K562 (cell line): Measurements from ENCODE around the gene TCF23. TPM values are rescaled to one million over a fixed set of nuclear protein-coding genes. Genes with fewer than 3 reads are reported as not detected.

ENCODE experiments used
- ATAC-seq: fragments of 200-7000 bp; cut with Tn5 transposase; 3 replicates; pipeline ENCODE4 v1.9.1; 2020; ENCODE audit warnings: moderate library complexity
- BruUV-seq: library from RNA; stranded (reverse); fragments of 400-500 nt; replicated peaks from 2 replicates; lab custom pipeline; 2021; lab: Mats Ljungman, UMichigan
- CTCF ChIA-PET: fragments of 300-600 bp; formaldehyde crosslinking; extraction: SDS; loops from one replicate; lab custom pipeline; 2021; ENCODE audit warnings: low intra/inter-chr PET ratio; lab: Yijun Ruan, JAX
- POLR2A ChIA-PET: fragments of 300-600, 350-650 bp; sonication (Branson Sonifier 250); formaldehyde crosslinking; extraction: SDS; loops from one replicate; lab custom pipeline; 2021; ENCODE audit warnings: antibody characterized with exemption, inconsistent platforms; lab: Yijun Ruan, JAX
- DNase-seq, 4 experiments: peaks; one replicate each; pipeline versions ENCODE4 v3.0.0 to v3.0.0-alpha.2; 2011 to 2018; ENCODE audit warnings: low spot score in 3 of 4, mixed read lengths in 3 of 4; ENCODE audit errors: extremely low read depth in 1 of 4
- FAIRE-seq: peaks from 2 replicates; lab custom pipeline; 2011; peaks lifted over from hg19 to GRCh38; lab: Jason Lieb, UNC
- H2AFZ ChIP-seq: 2 replicates; pipeline ENCODE4 v1.6.0; 2011; ENCODE audit warnings: low read depth, low read length, control low read depth, inconsistent platforms
- H3K27ac ChIP-seq: fragments of 200-600 bp; 3 replicates; pipeline ENCODE4 v1.8.0; 2011; ENCODE audit warnings: low read depth, mild to moderate bottlenecking, control low read depth, inconsistent platforms, low read length, moderate library complexity, mixed read lengths; ENCODE audit errors: extremely low read depth
- H3K27me3 ChIP-seq, 2 experiments: fragments of 300-600 bp in 1 of 2; 2 replicates in 1 of 2; 3 replicates in 1 of 2; pipeline versions ENCODE4 v1.6.0 to v1.8.0; 2011; ENCODE audit warnings: inconsistent platforms in 2 of 2, low read length in 2 of 2, mild to moderate bottlenecking in 1 of 2, mixed read lengths in 1 of 2, moderate library complexity in 1 of 2; ENCODE audit not compliant: control insufficient read depth in 2 of 2, insufficient read depth in 2 of 2
- H3K36me3 ChIP-seq: fragments of 300-600 bp; 3 replicates; pipeline ENCODE4 v1.8.0; 2011; ENCODE audit warnings: mild to moderate bottlenecking, low read length, inconsistent platforms; ENCODE audit not compliant: control insufficient read depth, insufficient read depth
- H3K4me1 ChIP-seq, 2 experiments: fragments of 200-600 bp in 1 of 2; replicated peaks in 1 of 2; 2 replicates in 1 of 2; 3 replicates in 1 of 2; pipeline versions ENCODE4 v1.5.1 to v1.8.0; 2011; ENCODE audit warnings: inconsistent platforms in 2 of 2, low read length in 2 of 2, mild to moderate bottlenecking in 1 of 2, mixed read lengths in 1 of 2, moderate library complexity in 1 of 2; ENCODE audit not compliant: control insufficient read depth in 2 of 2, insufficient read depth in 2 of 2
- H3K4me2 ChIP-seq: 2 replicates; pipeline ENCODE4 v1.6.1; 2011; ENCODE audit warnings: low read length, control low read depth, inconsistent platforms, mixed read lengths; ENCODE audit not compliant: insufficient read depth
- H3K4me3 ChIP-seq: fragments of 200-600 bp; sonication (generic), shearing (Covaris generic); 2 replicates; pipeline ENCODE4 v1.5.1; 2016; ENCODE audit warnings: control low read depth, inconsistent platforms
- H3K79me2 ChIP-seq: fragments of 200-600 bp; 3 replicates; pipeline ENCODE4 v1.8.0; 2011; ENCODE audit warnings: low read length, inconsistent platforms; ENCODE audit not compliant: control insufficient read depth, insufficient read depth
- H3K9ac ChIP-seq, 2 experiments: 2 replicates each; pipeline versions ENCODE4 v1.6.0 to v1.6.1; 2011; ENCODE audit warnings: low read depth in 2 of 2, low read length in 2 of 2, control low read depth in 1 of 2, inconsistent platforms in 1 of 2, mild to moderate bottlenecking in 1 of 2, mixed read lengths in 1 of 2; ENCODE audit not compliant: insufficient read depth in 1 of 2
- H3K9me1 ChIP-seq: one replicate; pipeline ENCODE4 v1.6.0; 2011; ENCODE audit warnings: inconsistent platforms, mild to moderate bottlenecking, low read length, moderate library complexity; ENCODE audit not compliant: control insufficient read depth, insufficient read depth
- H3K9me3 ChIP-seq: replicated peaks from 2 replicates; pipeline ENCODE4 v1.5.1; 2011; ENCODE audit warnings: low read depth, low read length, inconsistent platforms; ENCODE audit not compliant: control insufficient read depth, insufficient read depth
- H4K20me1 ChIP-seq: replicated peaks from 2 replicates; pipeline ENCODE4 v1.6.1; 2011; ENCODE audit warnings: low read length, inconsistent platforms, mixed read lengths; ENCODE audit not compliant: control insufficient read depth, insufficient read depth
- ATF3 ChIP-seq, 2 experiments: fragments of 450-650 bp in 1 of 2; sonication (generic) in 1 of 2; formaldehyde crosslinking in 1 of 2; IDR thresholded peaks in 1 of 2; conservative IDR thresholded peaks in 1 of 2; 2 replicates each; pipeline versions ENCODE4 v1.6.1 to v1.8.1; 2016 to 2023; ENCODE audit warnings: mild to moderate bottlenecking in 2 of 2, moderate library complexity in 2 of 2, inconsistent platforms in 1 of 2, missing genetic modification reagents in 1 of 2
- CEBPG ChIP-seq, 3 experiments: fragments of 200-800 bp in 1 of 3; sonication (Bioruptor generic) in 1 of 3; sonication (generic) in 1 of 3; formaldehyde crosslinking in 1 of 3; IDR thresholded peaks in 2 of 3; conservative IDR thresholded peaks in 1 of 3; 2 replicates each; pipeline versions ENCODE4 v1.6.1 to v1.8.0; 2016 to 2022; ENCODE audit warnings: missing compliant biosample characterization in 2 of 3, missing genetic modification characterization in 2 of 3, mild to moderate bottlenecking in 1 of 3, missing genetic modification reagents in 1 of 3
- MCM5 ChIP-seq: fragments of 450-650 bp; IDR thresholded peaks from 2 replicates; pipeline ENCODE4 v1.6.1; 2016; ENCODE audit warnings: low read depth
- WGBS: fragments of 100-300 bp; shearing (Covaris generic); methylation state at CpG from one replicate; pipeline ENCODE4 v1.1.6; 2016; ENCODE audit warnings: low coverage, mixed read lengths; ENCODE audit not compliant: insufficient coverage; ENCODE audit errors: missing lambda C conversion rate; 5-methylcytosine and 5-hydroxymethylcytosine counted together
- in situ Hi-C: fragments of 300-500 bp; cut with MboI; formaldehyde crosslinking; loops from 4 replicates; pipeline ENCODE4 v1.15.0; 2018; ENCODE audit warnings: inconsistent platforms, mixed read lengths
- intact Hi-C: fragments of 100-400 bp; cut with micrococcal nuclease; formaldehyde crosslinking; loops from 2 replicates; pipeline ENCODE4 v1.14.2; 2022
- polyA plus RNA-seq, 8 experiments: library from polyadenylated mRNA; depleted of rRNA in 4 of 8; stranded (reverse) in 5 of 8; unstranded in 3 of 8; fragments of >200 nt; fragmentation: Nextera tagmentation in 2 of 8; fragmentation: Illumina TruSeq in 1 of 8; extraction: Ambion mirVana in 2 of 8; extraction: Trizol in 1 of 8; gene quantifications; 2 replicates each; pipeline versions ENCODE4 v1.2.1 to v1.2.3, GENCODE V29; 2011 to 2014; ENCODE audit warnings: inconsistent platforms in 1 of 8, missing spikeins in 1 of 8
- total RNA-seq, 7 experiments: library from RNA; depleted of rRNA in 6 of 7; stranded (reverse); fragments of >200 nt in 6 of 7; fragmentation: Illumina TruSeq in 2 of 7; extraction: Trizol in 2 of 7; gene quantifications; 2 replicates each; pipeline versions ENCODE4 v1.2.1 to v1.2.3, GENCODE V29; 2011 to 2021; ENCODE audit warnings: low replicate concordance in 1 of 7

Gene TCF23
- total and polyA plus RNA-seq, 9 of the 15 experiments (the other 6 are each of a cell fraction or from before 2014, with no cell fraction given), result 0.07 TPM; not detected in 8

- DNase-seq, result no peak
- TF ChIP-seq MCM5 (no peak), CEBPG (CRISPR knock-in tag; IDR thresholded peaks at IDR 0.05) (peak; percentile 61; the same call in 1 of the 2 replicates), CEBPG (tag; conservative IDR thresholded peaks at IDR 0.05 in 1 of 2, IDR thresholded peaks at IDR 0.05 in 1 of 2) (no peak), ATF3 (IDR thresholded peaks at IDR 0.05) (peak; percentile 62), ATF3 (CRISPR knock-in tag; conservative IDR thresholded peaks at IDR 0.05) (no peak)
- TF ChIP-seq, all 486 proteins: peak for 2
- POLR2A ChIA-PET, result interaction anchor here (0.6 to 1.7 kb wide), 2 partner anchors 16 to 185 kb away, joined by 3 to 4 read pairs; no protein-coding TSS in a partner anchor
- CTCF ChIA-PET, result no interaction called here
- Histone ChIP-seq H3K79me2 (no peaks in the 10 kb centered on the region), H3K4me1 (no peaks in the 10 kb centered on the region; a peak in 2 of 5 replicates), H2AFZ (0 out of 2 replicates have a peak overlapping the region, but pooled peaks have one; percentile 39), H3K27me3 (no peaks in the 10 kb centered on the region), H3K9me3 (no peaks in the 10 kb centered on the region), H3K9me1 (no peaks in the 10 kb centered on the region), H4K20me1 (no peaks in the 10 kb centered on the region), H3K27ac (no peak overlapping the region), H3K36me3 (peaks cover 5% of the 10 kb centered on the region; the same call in 1 of the 3 replicates), H3K4me2 (no peak overlapping the region), H3K9ac (no peak overlapping the region), H3K4me3 (no peak overlapping the region)
- no peak for ATAC-seq
- no TSS peak for BruUV-seq
- WGBS, result 49% methylated on average over 17 of the region's 17 CpGs
- intact Hi-C loops (loop anchor here (5.0 kb wide), 2 partner anchors 177 to 232 kb away; no protein-coding TSS in a partner anchor), in situ Hi-C loops (loop anchor here (5.0 kb wide), 1 partner anchor 97 kb away; no protein-coding TSS in a partner anchor)
- no peak for FAIRE-seq
These were observed 45.9 kb downstream of the TCF23 start for GRCh38 chr2:27194538-27195354.
